Activated CD8-positive, alpha-beta memory T cell treated with anti-CD3 and anti-CD28 coated beads for 1 hour (primary cell): ENCODE data around the gene ZNF451.
"Not testable (repeated sequence)": the region's sequence is repeated elsewhere in the genome, so short reads cannot be mapped to it uniquely, and the experiment has no call there.

Experiments
- DNase-seq, 2 donors: peaks; one replicate each; pipeline ENCODE4 v3.0.0-alpha.2; 2020; ENCODE audit warnings: low read depth in 1 of 2; ENCODE audit errors: extremely low read depth in 1 of 2

Gene ZNF451, protein sequence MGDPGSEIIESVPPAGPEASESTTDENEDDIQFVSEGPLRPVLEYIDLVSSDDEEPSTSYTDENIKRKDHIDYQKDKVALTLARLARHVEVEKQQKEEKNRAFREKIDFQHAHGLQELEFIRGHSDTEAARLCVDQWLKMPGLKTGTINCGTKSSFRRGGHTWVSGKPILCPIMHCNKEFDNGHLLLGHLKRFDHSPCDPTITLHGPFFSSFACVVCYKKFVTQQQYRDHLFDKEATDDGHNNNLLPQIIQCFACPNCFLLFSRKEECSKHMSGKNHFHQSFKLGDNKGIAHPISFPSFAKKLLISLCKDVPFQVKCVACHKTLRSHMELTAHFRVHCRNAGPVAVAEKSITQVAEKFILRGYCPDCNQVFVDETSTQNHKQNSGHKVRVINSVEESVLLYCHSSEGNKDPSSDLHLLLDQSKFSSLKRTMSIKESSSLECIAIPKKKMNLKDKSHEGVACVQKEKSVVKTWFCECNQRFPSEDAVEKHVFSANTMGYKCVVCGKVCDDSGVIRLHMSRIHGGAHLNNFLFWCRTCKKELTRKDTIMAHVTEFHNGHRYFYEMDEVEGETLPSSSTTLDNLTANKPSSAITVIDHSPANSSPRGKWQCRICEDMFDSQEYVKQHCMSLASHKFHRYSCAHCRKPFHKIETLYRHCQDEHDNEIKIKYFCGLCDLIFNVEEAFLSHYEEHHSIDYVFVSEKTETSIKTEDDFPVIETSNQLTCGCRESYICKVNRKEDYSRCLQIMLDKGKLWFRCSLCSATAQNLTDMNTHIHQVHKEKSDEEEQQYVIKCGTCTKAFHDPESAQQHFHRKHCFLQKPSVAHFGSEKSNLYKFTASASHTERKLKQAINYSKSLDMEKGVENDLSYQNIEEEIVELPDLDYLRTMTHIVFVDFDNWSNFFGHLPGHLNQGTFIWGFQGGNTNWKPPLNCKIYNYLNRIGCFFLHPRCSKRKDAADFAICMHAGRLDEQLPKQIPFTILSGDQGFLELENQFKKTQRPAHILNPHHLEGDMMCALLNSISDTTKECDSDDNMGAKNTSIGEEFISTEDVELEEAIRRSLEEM

DNA sequence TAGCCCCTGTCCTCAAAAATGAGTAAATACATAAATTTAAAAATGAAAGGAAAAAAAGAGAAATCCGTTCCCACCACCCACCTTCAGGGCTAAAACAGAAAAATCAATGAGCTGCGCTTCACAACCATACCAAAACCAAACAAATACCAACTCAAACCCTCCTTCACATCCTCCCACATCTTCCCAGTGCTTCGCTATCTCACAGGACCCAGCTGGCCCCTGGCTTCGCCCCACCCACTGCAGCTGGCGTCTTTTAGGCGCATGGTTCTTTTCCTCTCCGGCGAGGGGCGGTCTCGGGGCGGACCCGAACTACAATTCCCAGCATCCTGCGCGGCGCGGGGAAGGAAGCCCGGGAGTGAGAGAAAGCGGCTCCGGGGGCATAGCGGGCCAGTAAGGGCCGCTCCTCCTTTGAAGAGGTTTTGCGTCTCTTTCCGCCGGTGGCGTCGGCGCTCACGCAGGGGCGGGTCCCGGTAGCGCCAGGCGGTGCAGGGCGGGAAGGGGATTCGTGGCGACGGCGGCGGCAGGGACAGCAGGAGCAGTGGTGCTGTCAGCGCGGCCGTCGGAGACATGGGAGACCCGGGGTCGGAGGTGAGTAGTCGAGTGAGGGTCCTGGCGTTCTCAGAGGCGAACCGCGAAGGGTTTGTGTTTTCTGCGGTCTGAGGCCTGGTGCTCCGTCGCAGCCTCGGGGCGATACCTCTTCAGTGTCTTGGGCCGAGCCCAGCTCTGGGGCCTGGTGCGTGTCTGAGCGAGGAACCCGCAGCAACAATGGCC is at the start of gene ZNF451:
TSS of gene ZNF451 (plus strand) at position 502 of the 771 bp plus-strand sequence. CDS start at position 568, 66 bp downstream.
- DNase-seq: peak; percentile 87 to 94

DNA sequence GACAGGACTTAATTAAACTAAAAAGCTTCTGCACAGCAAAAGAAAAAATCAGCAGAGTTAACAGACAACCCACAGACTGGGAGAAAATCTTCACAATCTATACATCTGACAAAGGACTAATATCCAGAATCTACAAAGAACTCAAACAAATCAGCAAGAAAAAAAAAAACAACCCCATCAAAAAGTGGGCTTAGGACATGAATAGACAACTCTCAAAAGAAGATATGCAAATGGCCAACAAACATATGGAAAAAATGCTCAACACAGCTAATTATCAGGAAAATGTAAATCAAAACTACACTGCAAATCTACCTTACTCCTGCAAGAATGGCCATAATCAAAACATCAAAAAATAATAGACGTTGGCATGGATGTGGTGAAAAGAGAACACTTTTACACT is 45.9 kb upstream of the ZNF451 start:
- DNase-seq: not testable (repeated sequence)

DNA sequence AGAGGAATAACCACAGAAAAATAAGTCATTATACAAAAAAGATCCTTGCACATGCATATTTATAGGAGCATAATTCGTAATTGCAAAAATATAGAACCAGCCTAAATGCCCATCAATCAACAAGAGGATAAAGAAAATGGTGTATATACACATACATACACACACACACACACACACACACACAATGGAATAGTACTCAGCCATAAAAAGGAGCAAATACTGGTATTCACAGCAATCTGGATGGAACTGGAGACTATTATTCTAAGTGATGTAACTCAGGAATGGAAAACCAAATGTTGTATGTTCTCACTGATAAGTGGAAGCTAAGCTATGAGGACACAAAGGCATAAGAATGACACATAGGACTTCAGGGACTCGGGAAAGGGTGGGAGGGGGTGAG is 45.4 kb upstream of the ZNF451 start:
- no peak for DNase-seq

DNA sequence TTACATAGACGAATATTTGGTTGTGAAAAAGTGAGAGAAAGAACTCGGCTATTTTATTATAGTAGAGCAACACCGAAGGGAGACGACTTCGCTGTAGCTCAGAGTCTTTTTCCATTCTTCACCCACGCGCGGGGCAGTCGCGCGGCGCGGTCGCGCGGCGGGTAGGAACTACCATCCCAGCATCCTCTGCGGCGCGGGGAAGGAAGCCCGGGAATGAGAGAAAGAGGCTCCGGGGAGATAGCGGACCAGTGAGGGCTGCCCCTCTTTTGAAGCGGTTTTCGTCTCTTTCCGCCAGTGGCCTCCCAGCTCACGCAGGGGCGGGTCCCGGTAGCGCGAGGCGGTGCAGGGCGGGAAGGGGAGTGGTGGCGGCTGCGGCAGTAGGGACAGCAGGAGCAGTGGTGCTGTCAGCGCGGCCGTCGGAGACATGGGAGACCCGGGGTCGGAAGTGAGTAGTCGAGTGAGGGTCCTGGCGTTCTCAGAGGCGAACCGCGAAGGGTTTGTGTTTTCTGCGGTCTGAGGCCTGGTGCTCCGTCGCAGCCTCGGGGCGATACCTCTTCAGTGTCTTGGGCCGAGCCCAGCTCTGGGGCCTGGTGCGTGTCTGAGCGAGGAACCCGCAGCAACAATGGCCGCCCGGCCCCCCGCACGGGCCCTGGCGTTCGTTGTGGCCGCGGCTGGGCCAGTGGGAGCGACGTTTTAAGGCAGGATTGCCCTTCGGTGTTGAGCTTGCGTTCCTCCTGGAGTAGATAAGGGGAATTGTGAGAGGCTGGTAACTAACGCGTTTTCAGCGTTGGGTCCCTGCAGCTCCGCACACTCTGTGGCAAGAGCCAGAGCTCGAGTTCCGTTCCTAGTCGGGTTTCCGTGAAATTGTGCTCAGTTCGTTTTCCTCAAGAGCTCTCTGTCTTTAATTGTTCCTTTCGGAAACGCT is 43.4 kb upstream of the ZNF451 start, which contains the start of gene KIAA1586:
TSS of gene KIAA1586 (plus strand) at position 362 of the 925 bp plus-strand sequence. CDS start at position 425, 63 bp downstream.
- DNase-seq: peak; percentile 51 to 53

DNA sequence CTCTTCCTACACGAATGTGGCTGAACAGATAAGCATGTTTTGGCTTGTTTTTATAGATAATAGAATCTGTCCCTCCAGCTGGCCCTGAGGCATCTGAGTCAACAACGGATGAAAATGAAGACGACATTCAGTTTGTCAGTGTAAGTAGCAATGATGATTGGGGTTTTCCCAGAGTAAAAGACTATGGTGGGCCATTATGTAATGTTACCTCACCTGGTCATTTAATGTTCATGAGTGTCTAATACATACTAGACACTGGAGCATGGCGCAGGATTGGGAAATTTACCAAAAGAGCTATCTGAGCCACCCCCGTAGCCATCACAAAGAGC is 42.8 kb upstream of the ZNF451 start:
- DNase-seq: not testable (repeated sequence)

DNA sequence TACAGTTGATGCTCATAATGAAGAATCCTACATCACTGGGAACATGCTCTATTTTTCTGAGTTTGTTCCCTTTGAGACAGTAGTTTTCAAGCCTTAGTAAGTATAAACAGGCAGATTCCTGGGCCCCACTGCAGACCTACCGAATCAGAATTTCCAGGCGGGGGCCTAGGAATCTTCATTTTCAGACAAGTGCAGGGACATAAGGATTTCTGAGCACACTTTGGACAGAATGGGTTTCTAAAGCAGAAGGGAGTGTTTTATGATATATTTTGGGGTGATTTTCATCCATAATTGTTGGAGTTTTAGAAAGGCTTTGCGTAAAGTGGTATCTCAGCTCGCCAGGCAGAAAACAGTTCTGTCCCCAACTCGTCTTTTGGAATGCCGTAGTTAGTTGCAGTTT is 42.1 kb upstream of the ZNF451 start:
- DNase-seq: not testable (repeated sequence)

DNA sequence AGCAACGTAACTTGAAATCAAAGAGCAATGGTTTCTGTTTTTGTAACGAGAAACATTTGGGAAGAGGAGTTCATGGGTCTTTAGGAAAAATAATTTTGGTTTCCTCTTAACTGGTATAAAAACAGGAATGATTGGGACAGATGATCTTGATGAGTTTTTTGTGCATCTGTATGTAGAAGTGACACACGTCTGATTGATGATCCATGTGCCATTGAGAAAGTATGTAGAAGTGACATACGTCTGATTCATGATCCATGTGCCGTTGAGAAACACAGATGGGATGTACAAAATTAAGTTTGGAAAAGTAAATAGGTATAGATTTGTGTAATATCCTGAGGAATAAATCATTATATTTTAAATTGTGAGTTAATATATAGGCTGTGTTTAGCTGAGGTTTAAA is 41.4 kb upstream of the ZNF451 start:
- no peak for DNase-seq

DNA sequence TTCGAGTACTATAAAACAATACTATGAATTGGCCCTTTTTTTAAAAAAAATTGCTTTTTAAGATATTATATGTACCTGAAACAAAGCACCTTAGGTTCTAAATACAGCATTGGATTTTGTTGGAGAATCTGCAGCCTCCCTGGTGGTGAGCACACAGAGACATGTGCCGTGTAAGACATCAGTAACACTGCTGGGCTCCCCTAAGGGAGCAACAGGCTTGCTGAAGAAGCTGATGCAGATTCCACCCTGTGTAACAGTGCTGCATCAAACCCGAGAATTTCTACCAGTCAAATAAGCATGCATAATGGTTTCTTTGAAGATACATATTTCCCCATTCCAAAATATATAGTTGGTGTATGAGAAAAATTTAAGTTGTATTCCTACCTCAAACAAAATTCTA is 26.1 kb upstream of the ZNF451 start:
- no peak for DNase-seq

DNA sequence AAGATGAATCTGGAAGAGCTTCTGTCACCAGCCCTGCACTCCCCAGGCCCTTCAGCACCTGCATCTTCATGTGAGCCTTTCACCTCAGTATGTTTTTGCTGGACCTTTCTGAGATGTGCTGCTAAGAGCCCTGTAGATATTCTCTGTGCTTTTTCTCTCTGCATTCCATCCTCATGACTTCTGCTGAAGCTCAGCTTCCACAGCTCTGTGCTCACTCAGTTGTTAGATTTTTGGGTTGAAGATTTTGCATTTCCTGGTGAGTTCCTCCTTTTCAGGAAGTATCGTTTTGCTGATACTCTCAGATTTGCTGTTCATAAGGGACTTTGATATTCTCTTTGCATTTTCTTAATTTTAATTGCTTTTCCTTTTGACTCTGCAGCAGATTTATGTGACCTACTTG is 25.2 kb upstream of the ZNF451 start:
- DNase-seq: no peak

DNA sequence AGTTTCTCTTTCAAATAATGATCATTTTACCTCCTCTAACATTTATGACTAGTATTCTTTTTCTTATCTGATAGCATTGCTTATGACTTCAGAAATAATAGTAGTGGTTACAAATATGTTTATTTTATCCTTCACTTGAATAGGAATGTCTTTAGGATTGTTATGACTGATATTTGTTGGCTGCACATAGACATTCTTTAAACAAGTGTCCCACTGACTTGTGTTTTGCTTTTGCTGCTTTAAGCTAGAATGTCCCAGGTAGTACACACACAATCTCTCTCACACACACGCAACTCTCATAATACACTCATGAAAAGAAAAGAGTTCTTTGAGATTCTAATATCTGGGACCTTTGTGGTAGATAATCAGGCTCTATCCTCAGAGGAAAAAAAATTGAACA is 21.9 kb upstream of the ZNF451 start:
- DNase-seq: no peak

DNA sequence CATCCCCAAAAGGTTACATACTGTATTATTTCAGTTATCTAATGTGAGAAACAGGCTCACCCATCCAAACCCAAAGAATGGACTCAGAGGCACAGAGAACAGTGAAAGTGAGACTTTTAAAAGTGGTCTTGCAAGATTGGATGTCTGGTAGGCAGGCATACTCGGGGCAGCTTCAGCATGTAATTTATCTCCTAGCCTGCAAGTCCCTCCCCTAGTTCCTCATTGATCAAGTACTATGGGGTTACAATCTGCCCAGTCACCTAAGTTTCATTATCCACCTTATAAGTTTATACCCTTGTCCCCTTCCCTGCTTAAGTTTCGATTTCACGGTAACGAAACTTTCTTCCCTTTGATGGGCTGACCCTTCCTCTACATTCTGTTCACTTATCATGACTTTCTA is 20.8 kb upstream of the ZNF451 start:
- no peak for DNase-seq

DNA sequence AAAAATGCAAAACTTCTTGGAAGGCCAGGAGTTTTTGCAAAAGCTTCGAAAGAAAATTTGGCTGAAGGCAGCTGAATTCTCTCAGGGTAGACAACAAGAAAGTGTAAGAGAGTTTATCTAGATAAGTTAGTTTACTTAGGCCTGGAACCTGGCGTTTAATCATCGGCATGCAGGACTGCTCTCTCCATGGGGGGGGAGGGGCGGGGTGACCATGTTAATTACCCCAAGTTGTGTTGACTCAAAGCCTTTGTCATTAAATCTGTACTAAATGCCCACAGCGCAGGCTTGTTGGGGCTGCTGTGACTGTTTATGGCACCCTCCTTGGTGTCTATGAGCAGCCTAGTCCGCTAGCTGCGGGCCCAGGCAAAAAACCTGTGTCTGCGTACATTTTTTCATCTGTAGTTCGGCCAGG is 20.1 kb upstream of the ZNF451 start:
- no peak for DNase-seq

DNA sequence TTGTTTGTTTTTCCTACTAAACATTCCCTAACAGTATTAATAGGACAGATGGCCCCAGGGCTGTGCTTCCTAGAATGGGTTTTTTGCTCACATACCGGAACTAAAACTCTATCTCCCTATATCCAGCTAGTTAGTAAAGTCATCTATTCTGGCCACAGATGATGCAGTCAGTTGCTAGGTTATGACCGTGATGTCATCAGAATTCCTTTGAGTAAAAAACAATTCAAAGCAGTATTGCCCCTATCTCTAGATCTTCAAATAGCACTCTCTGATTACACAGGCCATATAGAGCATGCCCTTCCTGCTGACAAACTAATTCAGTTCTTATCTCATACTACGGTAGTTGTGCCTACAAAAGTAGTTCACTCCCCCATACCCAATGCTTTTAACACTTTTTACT is 17.9 kb upstream of the ZNF451 start:
- DNase-seq: no peak

DNA sequence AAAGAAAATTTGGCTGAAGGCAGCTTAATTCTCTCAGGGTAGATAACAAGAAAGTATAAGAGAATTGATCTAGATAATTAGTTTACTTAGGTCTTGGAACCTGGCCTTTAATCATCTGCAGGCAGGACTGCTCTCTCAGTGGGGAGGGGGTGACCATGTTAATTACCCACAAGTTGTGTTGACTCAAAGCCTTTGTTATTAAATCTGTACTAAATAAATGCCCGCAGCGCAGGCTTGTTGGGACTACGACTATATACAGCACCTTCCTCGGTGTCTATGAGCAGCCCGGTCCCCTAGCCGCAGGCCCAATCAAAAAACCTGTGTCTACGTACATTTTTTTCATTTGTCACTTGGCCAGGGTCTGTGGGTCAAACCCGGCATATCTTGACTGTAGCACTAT is 15.6 kb upstream of the ZNF451 start:
- DNase-seq: no peak

DNA sequence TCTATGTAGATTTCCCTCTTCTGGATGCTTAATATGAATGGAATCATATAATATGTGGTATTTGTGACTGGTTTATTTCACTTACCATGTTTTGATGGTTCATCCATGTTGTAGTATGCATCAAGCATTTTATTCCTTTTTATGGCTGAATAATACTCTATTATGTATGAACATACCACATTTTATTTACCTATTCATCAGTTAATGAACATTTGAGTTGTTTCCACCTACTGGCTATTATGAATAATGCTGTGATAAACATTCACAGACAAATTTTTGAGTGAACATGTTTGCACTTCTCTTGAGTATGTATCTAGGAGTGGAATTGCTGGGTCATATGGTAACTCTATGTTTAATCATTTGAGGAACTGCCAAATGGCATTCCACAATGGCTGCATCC is 14.9 kb upstream of the ZNF451 start:
- DNase-seq: no peak

DNA sequence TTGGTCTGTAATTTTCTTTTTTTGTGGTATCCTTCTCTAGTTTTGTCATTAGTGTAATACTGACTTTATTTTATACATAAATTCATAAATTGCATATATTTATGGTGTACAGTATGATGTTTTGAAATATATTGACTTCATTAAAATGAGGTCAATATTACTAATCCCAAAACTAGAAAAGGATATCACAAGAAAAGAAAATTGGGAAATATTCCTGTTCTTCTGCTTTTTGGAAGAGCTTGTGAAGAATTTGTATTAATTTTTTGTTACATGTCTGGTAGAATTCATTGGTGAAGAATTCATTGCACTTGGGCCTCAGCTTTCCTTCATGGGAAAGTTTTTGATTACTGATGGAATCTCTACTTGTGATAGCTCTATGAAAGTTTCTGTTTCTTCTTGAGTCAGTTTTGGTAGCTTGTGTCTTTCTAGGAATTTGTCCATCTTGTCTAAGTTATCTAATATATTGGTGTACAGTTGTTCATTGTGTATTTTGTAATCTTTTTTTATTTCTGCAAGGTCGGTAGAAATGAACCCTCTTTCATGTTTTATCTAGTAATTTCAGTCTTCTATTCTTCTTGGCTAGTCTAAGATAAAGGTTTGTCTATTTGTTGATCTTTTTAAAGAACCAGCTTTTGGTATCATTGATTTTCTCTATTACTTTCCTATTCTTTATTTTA is 11.3 kb upstream of the ZNF451 start:
- DNase-seq: no peak

DNA sequence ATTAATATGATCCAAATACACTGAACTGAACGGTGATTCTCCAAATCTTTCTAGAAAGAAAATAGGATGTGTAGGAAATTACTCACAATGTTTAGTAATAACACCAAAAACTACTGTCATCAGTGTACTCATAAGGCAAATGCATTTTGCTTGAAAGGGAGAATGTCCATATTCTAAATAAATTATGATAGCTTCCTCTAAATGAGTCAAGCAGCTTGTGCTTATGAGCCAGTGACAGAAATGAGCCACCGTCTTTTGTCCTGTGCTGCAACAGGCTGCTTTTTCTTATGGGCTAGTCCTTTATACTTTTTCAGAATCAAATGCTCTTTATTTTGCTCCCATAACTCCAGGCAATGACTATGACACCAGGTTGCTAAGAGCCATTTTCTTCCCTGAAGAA is 4.5 kb upstream of the ZNF451 start:
- DNase-seq: no peak

DNA sequence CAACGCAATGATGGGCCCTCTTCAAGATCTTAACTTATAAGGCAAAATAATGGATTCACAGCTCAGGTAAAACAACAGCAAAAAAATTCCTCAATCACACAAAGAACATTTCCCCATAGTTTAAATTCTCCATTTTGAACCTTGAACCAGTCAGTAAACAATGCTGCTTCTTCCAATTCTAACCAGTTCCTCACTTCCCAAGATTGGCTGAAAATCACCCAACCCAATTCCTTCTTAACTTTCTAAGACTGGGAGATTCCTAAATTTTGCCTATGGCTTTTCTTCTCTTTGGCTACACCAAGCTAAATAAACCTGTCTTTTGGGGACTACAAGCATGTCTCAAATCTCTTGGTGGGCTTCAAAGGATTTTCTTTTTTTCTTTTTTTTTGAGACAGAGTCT is 3.1 kb upstream of the ZNF451 start:
- DNase-seq: no peak

DNA sequence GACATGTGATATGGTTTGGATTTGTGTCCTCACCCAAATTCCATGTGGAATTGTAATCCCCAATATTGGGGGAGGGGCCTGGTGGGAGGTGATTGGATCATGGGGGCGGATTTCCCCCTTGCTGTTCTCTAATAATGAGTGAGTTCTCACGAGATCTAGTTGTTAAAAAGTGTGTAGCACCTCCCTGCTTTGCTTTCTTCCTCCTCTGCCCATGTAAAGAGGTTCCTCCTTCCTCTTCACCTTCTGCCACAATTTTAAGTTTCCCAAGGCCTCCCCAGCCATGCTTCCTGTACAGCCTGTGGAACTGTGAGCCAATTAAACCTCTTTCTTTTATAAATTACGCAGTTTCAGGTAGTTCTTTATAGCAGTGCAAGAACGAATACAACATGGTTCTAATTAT is 2.1 kb upstream of the ZNF451 start:
- no peak for DNase-seq
